Measurements from ENCODE around the gene TBL1Y.

The TBL1Y gene

DNA sequence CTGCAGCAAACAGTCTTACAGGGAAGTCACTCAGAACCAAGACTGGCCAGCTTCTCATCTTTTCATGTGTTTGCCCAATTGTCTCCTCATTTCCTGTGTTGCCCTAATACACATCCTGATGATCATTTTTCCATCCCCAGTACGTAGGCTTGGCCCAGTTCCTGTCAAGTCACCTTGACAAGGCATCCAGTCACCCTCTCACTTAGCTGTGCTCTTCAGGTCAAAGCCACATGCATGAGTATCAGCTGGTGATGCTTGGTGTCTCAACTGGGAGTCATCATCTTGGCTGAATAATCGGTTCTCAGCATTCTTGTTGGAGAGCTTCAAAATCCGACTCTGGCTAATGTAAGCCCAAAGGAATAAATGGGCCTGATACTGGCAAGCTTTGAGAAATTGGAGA, 186.5 kb downstream of the TBL1Y start:
- Histone ChIP-seq H3K36me3 (ENCODE audit: control insufficient read depth in 1 of 2, insufficient read depth in 2 of 2, low read length in 2 of 2) (no peaks in the 10 kb centered on the region), H2AFZ (ENCODE audit: insufficient read depth, low read length, poor library complexity) (no peak overlapping the region), H2BK12ac (ENCODE audit: low read length) (peak overlapping the region; percentile 36), H3K79me2 (ENCODE audit: control insufficient read depth, insufficient read depth, low read length, poor library complexity) (no peaks in the 10 kb centered on the region), H3K14ac (ENCODE audit: low read length) (no peak overlapping the region), H3K9ac (ENCODE audit: low read length) (no peak overlapping the region), H3K4me2 (ENCODE audit: low read length) (no peak overlapping the region), H3K18ac (ENCODE audit: low read length) (no peak overlapping the region), H2AK5ac (ENCODE audit: low read length) (no peak overlapping the region), H2BK120ac (ENCODE audit: insufficient read depth, low read length, poor library complexity) (no peak overlapping the region), H3K9me3 (ENCODE audit: insufficient read depth, low read depth, low read length) (no peaks in the 10 kb centered on the region), H3K4me1 (ENCODE audit: control insufficient read depth in 1 of 2, insufficient read depth in 2 of 2, low read length in 2 of 2) (peaks cover 12 to 13% of the 10 kb centered on the region in 2 experiments), H3K27me3 (ENCODE audit: insufficient read depth, low read length) (no peaks in the 10 kb centered on the region), H3K79me1 (ENCODE audit: low read length) (peaks cover 9% of the 10 kb centered on the region), H3K4me3 (ENCODE audit: low read depth, low read length) (no peak overlapping the region), H4K91ac (ENCODE audit: low read depth, low read length) (no peak overlapping the region), H3K23ac (ENCODE audit: low read length) (no peak overlapping the region), H3K4ac (ENCODE audit: low read depth, low read length) (no peak overlapping the region), H3K27ac (ENCODE audit: low read depth, low read length) (no peak overlapping the region), H2BK5ac (ENCODE audit: low read depth, low read length, poor library complexity) (no peak overlapping the region), H4K12ac (ENCODE audit: low read depth, low read length) (no peak overlapping the region), H4K8ac (ENCODE audit: low read depth, low read length) (no peak overlapping the region)
- WGBS (ENCODE audit: extremely low coverage, insufficient coverage, insufficient read length): no CpG with 5 or more reads among the region's 3 CpGs
- no peak for DNase-seq

GRCh38 chrY:7099742-7100141, 189.2 kb downstream of the TBL1Y start:
- Histone ChIP-seq H3K18ac (ENCODE audit: low read length) (no peak overlapping the region), H3K79me1 (ENCODE audit: low read length) (peaks cover 8% of the 10 kb centered on the region), H2AFZ (ENCODE audit: insufficient read depth, low read length, poor library complexity) (no peak overlapping the region), H3K27me3 (ENCODE audit: insufficient read depth, low read length) (no peaks in the 10 kb centered on the region), H3K4me2 (ENCODE audit: low read length) (no peak overlapping the region), H3K23ac (ENCODE audit: low read length) (no peak overlapping the region), H3K27ac (ENCODE audit: low read depth, low read length) (no peak overlapping the region), H3K4me3 (ENCODE audit: low read depth, low read length) (no peak overlapping the region), H3K4me1 (ENCODE audit: control insufficient read depth in 1 of 2, insufficient read depth in 2 of 2, low read length in 2 of 2) (peaks cover 5 to 14% of the 10 kb centered on the region in 2 experiments), H2BK5ac (ENCODE audit: low read depth, low read length, poor library complexity) (no peak overlapping the region), H3K14ac (ENCODE audit: low read length) (no peak overlapping the region), H4K91ac (ENCODE audit: low read depth, low read length) (no peak overlapping the region), H3K9ac (ENCODE audit: low read length) (no peak overlapping the region), H2BK120ac (ENCODE audit: insufficient read depth, low read length, poor library complexity) (no peak overlapping the region), H3K79me2 (ENCODE audit: control insufficient read depth, insufficient read depth, low read length, poor library complexity) (no peaks in the 10 kb centered on the region), H3K9me3 (ENCODE audit: insufficient read depth, low read depth, low read length) (no peaks in the 10 kb centered on the region), H3K4ac (ENCODE audit: low read depth, low read length) (no peak overlapping the region), H2AK5ac (ENCODE audit: low read length) (no peak overlapping the region), H2BK12ac (ENCODE audit: low read length) (no peak overlapping the region), H4K8ac (ENCODE audit: low read depth, low read length) (no peak overlapping the region), H4K12ac (ENCODE audit: low read depth, low read length) (no peak overlapping the region), H3K36me3 (ENCODE audit: control insufficient read depth in 1 of 2, insufficient read depth in 2 of 2, low read length in 2 of 2) (no peaks in the 10 kb centered on the region)
- no CpG with 5 or more reads among the region's 3 CpGs for WGBS (ENCODE audit: extremely low coverage, insufficient coverage, insufficient read length)
- no peak for DNase-seq

DNA sequence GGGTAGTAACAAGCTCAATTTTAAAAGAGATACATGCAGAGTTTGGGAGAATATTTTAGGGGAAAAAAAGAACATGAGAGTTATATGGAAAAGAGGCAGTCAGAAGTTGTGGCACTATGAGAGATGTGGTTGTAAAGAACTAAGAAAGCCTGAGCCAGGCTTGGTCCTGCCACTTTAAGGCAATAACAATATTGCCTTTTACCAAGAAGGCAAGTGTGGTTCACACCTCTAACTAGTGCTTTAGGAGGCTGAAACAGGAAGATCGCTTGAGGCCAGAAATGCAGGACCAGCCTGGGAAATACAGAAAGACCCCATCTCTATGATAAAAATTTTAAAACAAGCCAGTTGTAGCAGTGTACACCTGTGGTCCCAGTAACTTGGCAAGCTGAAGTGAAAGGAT, 192.2 kb downstream of the TBL1Y start:
- no peak overlapping the region for H3K14ac ChIP-seq (ENCODE audit: low read length)
- no peaks in the 10 kb centered on the region for H3K27me3 ChIP-seq (ENCODE audit: insufficient read depth, low read length)
- no peak overlapping the region for H3K4me3 ChIP-seq (ENCODE audit: low read depth, low read length)
- no peak for DNase-seq
- H3K4me2 ChIP-seq (ENCODE audit: low read length): no peak overlapping the region
- no peak overlapping the region for H3K9ac ChIP-seq (ENCODE audit: low read length)
- H3K4ac ChIP-seq (ENCODE audit: low read depth, low read length): no peak overlapping the region
- no peaks in the 10 kb centered on the region for H3K36me3 ChIP-seq (ENCODE audit: control insufficient read depth in 1 of 2, insufficient read depth in 2 of 2, low read length in 2 of 2)
- H2AK5ac ChIP-seq (ENCODE audit: low read length): no peak overlapping the region
- H3K79me2 ChIP-seq (ENCODE audit: control insufficient read depth, insufficient read depth, low read length, poor library complexity): no peaks in the 10 kb centered on the region
- H3K9me3 ChIP-seq (ENCODE audit: insufficient read depth, low read depth, low read length): no peaks in the 10 kb centered on the region
- H3K18ac ChIP-seq (ENCODE audit: low read length): no peak overlapping the region
- peak overlapping the region; percentile 11 for H2BK5ac ChIP-seq (ENCODE audit: low read depth, low read length, poor library complexity)
- no peak overlapping the region for H3K23ac ChIP-seq (ENCODE audit: low read length)
- no peak overlapping the region for H4K91ac ChIP-seq (ENCODE audit: low read depth, low read length)
- peaks cover 6% of the 10 kb centered on the region for H3K79me1 ChIP-seq (ENCODE audit: low read length)
- no peak overlapping the region for H3K27ac ChIP-seq (ENCODE audit: low read depth, low read length)
- WGBS (ENCODE audit: extremely low coverage, insufficient coverage, insufficient read length): no CpG with 5 or more reads among the region's 1 CpG
- H2AFZ ChIP-seq (ENCODE audit: insufficient read depth, low read length, poor library complexity): no peak overlapping the region
- peak overlapping the region; percentile 0 for H2BK120ac ChIP-seq (ENCODE audit: insufficient read depth, low read length, poor library complexity)
- H2BK12ac ChIP-seq (ENCODE audit: low read length): no peak overlapping the region
- H4K12ac ChIP-seq (ENCODE audit: low read depth, low read length): no peak overlapping the region
- no peak overlapping the region for H4K8ac ChIP-seq (ENCODE audit: low read depth, low read length)
- peaks cover 0 to 12% of the 10 kb centered on the region in 2 experiments for H3K4me1 ChIP-seq (ENCODE audit: control insufficient read depth in 1 of 2, insufficient read depth in 2 of 2, low read length in 2 of 2)

DNA sequence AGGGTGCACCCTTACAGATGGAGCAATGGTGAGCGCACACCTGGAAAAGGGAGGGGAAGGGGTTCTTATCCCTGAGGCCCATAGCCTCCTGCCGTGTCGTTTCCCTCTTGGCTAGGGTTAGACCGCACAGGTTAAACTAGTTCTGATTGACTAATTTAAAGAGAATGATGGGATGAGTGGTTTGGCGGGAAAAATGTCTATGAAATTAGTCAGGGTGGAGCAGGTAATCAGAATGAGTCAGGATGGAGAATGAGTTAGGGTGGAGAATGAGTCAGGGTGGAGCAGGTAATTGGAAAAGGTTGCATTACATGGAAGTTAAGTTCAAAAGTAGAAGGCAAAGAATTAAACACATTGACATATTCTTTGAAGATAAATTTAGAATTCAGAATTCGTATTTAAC, 196.7 kb downstream of the TBL1Y start:
- no peak overlapping the region for H4K91ac ChIP-seq (ENCODE audit: low read depth, low read length)
- no peak overlapping the region for H2BK12ac ChIP-seq (ENCODE audit: low read length)
- H3K27ac ChIP-seq (ENCODE audit: low read depth, low read length): no peak overlapping the region
- H3K14ac ChIP-seq (ENCODE audit: low read length): no peak overlapping the region
- H2BK120ac ChIP-seq (ENCODE audit: insufficient read depth, low read length, poor library complexity): no peak overlapping the region
- no peaks in the 10 kb centered on the region for H3K27me3 ChIP-seq (ENCODE audit: insufficient read depth, low read length)
- H3K4ac ChIP-seq (ENCODE audit: low read depth, low read length): no peak overlapping the region
- no peak overlapping the region for H3K4me3 ChIP-seq (ENCODE audit: low read depth, low read length)
- no peaks in the 10 kb centered on the region for H3K9me3 ChIP-seq (ENCODE audit: insufficient read depth, low read depth, low read length)
- DNase-seq: peak in 1 of 2 donors; percentile 38
- WGBS (ENCODE audit: extremely low coverage, insufficient coverage, insufficient read length): no CpG with 5 or more reads among the region's 6 CpGs
- H4K8ac ChIP-seq (ENCODE audit: low read depth, low read length): no peak overlapping the region
- no peaks in the 10 kb centered on the region for H3K79me2 ChIP-seq (ENCODE audit: control insufficient read depth, insufficient read depth, low read length, poor library complexity)
- H3K9ac ChIP-seq (ENCODE audit: low read length): no peak overlapping the region
- H2AK5ac ChIP-seq (ENCODE audit: low read length): no peak overlapping the region
- H2BK5ac ChIP-seq (ENCODE audit: low read depth, low read length, poor library complexity): no peak overlapping the region
- no peak overlapping the region for H3K4me2 ChIP-seq (ENCODE audit: low read length)
- H3K36me3 ChIP-seq (ENCODE audit: control insufficient read depth in 1 of 2, insufficient read depth in 2 of 2, low read length in 2 of 2): no peaks in the 10 kb centered on the region
- H4K12ac ChIP-seq (ENCODE audit: low read depth, low read length): no peak overlapping the region
- no peak overlapping the region for H3K18ac ChIP-seq (ENCODE audit: low read length)
- H3K23ac ChIP-seq (ENCODE audit: low read length): no peak overlapping the region
- no peak overlapping the region for H2AFZ ChIP-seq (ENCODE audit: insufficient read depth, low read length, poor library complexity)
- H3K79me1 ChIP-seq (ENCODE audit: low read length): peaks cover 6% of the 10 kb centered on the region
- peaks cover 0 to 12% of the 10 kb centered on the region in 2 experiments for H3K4me1 ChIP-seq (ENCODE audit: control insufficient read depth in 1 of 2, insufficient read depth in 2 of 2, low read length in 2 of 2)

Data from trophoblast cell (in vitro differentiated cells and primary cell).